IMR-90 (cell line): ENCODE results near the gene GNG12. TPM values are rescaled to one million over a fixed set of nuclear protein-coding genes. Genes with fewer than 3 reads are reported as not detected.

Experiments used
- ATAC-seq: fragments of 200-7000 bp; cut with Tn5 transposase; 2 replicates; pipeline ENCODE4 v1.9.1; 2020; ENCODE audit warnings: low read depth, mild to moderate bottlenecking, moderate library complexity
- BruUV-seq: library from RNA; stranded (reverse); fragments of 400-500 nt; replicated peaks from 2 replicates; lab custom pipeline; 2021; lab: Mats Ljungman, UMichigan
- CTCF ChIA-PET: fragments of 300-600 bp; formaldehyde crosslinking; extraction: SDS; loops from one replicate; lab custom pipeline; 2021; ENCODE audit warnings: antibody characterized with exemption; lab: Yijun Ruan, JAX
- POLR2A ChIA-PET: fragments of 300-600 bp; sonication (Branson Sonifier 250); formaldehyde crosslinking; loops from one replicate; lab custom pipeline; 2022; ENCODE audit warnings: antibody characterized with exemption; ENCODE audit not compliant: unreplicated experiment; lab: Charles Lee
- DNase-seq: peaks from one replicate; pipeline ENCODE4 v3.0.0; 2013
- H2AFZ ChIP-seq: replicated peaks from 2 replicates; pipeline ENCODE3; 2013; ENCODE audit warnings: low read length, mild to moderate bottlenecking; ENCODE audit not compliant: poor library complexity
- H2AK5ac ChIP-seq: 2 replicates; pipeline ENCODE4 v1.6.1; 2013; ENCODE audit warnings: low read depth, low read length, inconsistent platforms
- H2AK9ac ChIP-seq: replicated peaks from 2 replicates; pipeline ENCODE3; 2013; ENCODE audit warnings: mild to moderate bottlenecking, low read depth, low read length, moderate library complexity; ENCODE audit not compliant: poor library complexity
- H2BK120ac ChIP-seq: 2 replicates; pipeline ENCODE4 v1.6.1; 2013; ENCODE audit warnings: low read depth, low read length, inconsistent platforms
- H2BK15ac ChIP-seq: 3 replicates; pipeline ENCODE4 v1.6.1; 2013; ENCODE audit warnings: low read depth, low read length, inconsistent platforms
- H2BK20ac ChIP-seq: 2 replicates; pipeline ENCODE4 v1.6.1; 2013; ENCODE audit warnings: low read depth, mild to moderate bottlenecking, inconsistent platforms, low read length, moderate library complexity
- H2BK5ac ChIP-seq: 2 replicates; pipeline ENCODE4 v1.6.1; 2013; ENCODE audit warnings: mild to moderate bottlenecking, low read depth, low read length, inconsistent platforms; ENCODE audit not compliant: poor library complexity, severe bottlenecking
- H3K14ac ChIP-seq: replicated peaks from 2 replicates; pipeline ENCODE4 v1.6.1; 2013; ENCODE audit warnings: low read depth, low read length, inconsistent platforms
- H3K18ac ChIP-seq: 2 replicates; pipeline ENCODE4 v1.6.1; 2013; ENCODE audit warnings: low read depth, low read length, control low read depth
- H3K23ac ChIP-seq: 2 replicates; pipeline ENCODE4 v1.6.1; 2013; ENCODE audit warnings: low read depth, low read length, inconsistent platforms
- H3K27ac ChIP-seq: 2 replicates; pipeline ENCODE4 v1.5.1; 2013; ENCODE audit warnings: mild to moderate bottlenecking, control low read depth, low read length; ENCODE audit not compliant: insufficient read depth
- H3K27me3 ChIP-seq: 2 replicates; pipeline ENCODE4 v1.6.1; 2013; ENCODE audit warnings: low read length; ENCODE audit not compliant: control insufficient read depth, insufficient read depth
- H3K36me3 ChIP-seq: 2 replicates; pipeline ENCODE4 v1.6.1; 2013; ENCODE audit warnings: low read length, mixed read lengths; ENCODE audit not compliant: control insufficient read depth, insufficient read depth
- H3K4ac ChIP-seq: 2 replicates; pipeline ENCODE4 v1.6.1; 2013; ENCODE audit warnings: low read depth, low read length, inconsistent platforms
- H3K4me1 ChIP-seq: 2 replicates; pipeline ENCODE4 v1.6.1; 2013; ENCODE audit warnings: low read length, mixed read lengths; ENCODE audit not compliant: control insufficient read depth, insufficient read depth
- H3K4me2 ChIP-seq: 2 replicates; pipeline ENCODE4 v1.6.1; 2013; ENCODE audit warnings: low read depth, mild to moderate bottlenecking, control low read depth, low read length, moderate library complexity
- H3K4me3 ChIP-seq: 2 replicates; pipeline ENCODE4 v1.5.1; 2013; ENCODE audit warnings: low read depth, mild to moderate bottlenecking, control low read depth, low read length, moderate library complexity; ENCODE audit not compliant: insufficient read depth
- H3K56ac ChIP-seq: 2 replicates; pipeline ENCODE4 v1.6.1; 2013; ENCODE audit warnings: low read length, inconsistent platforms; ENCODE audit not compliant: insufficient read depth; ENCODE audit errors: extremely low read depth
- H3K79me1 ChIP-seq, 2 experiments: 2 replicates each; pipeline ENCODE4 v1.6.1; 2013; ENCODE audit warnings: low read length in 2 of 2, inconsistent platforms in 1 of 2, low read depth in 1 of 2
- H3K9ac ChIP-seq: 2 replicates; pipeline ENCODE4 v1.6.1; 2013; ENCODE audit warnings: low read depth, low read length, control low read depth
- H3K9me1 ChIP-seq: 2 replicates; pipeline ENCODE4 v1.6.1; 2013; ENCODE audit warnings: low read length, inconsistent platforms; ENCODE audit not compliant: insufficient read depth
- H3K9me3 ChIP-seq: 2 replicates; pipeline ENCODE4 v1.6.1; 2013; ENCODE audit warnings: low read length; ENCODE audit not compliant: control insufficient read depth, insufficient read depth
- H4K20me1 ChIP-seq: 2 replicates; pipeline ENCODE4 v1.6.1; 2013; ENCODE audit warnings: low read length, inconsistent platforms; ENCODE audit not compliant: insufficient read depth
- H4K5ac ChIP-seq: 2 replicates; pipeline ENCODE4 v1.6.1; 2013; ENCODE audit warnings: mild to moderate bottlenecking, low read depth, low read length, control low read depth
- H4K8ac ChIP-seq, 2 experiments: 2 replicates each; pipeline ENCODE4 v1.6.1; 2013; ENCODE audit warnings: low read depth in 2 of 2, low read length in 2 of 2, control low read depth in 1 of 2, inconsistent platforms in 1 of 2
- H4K91ac ChIP-seq: 2 replicates; pipeline ENCODE4 v1.6.1; 2013; ENCODE audit warnings: low read depth, low read length, inconsistent platforms; ENCODE audit not compliant: insufficient read depth
- BHLHE40 ChIP-seq: fragments of 150-350 bp; IDR thresholded peaks from 2 replicates; pipeline ENCODE4 v1.6.1; 2016; ENCODE audit warnings: mild to moderate bottlenecking, low read depth, low read length
- CEBPB ChIP-seq: IDR thresholded peaks from 2 replicates; pipeline ENCODE4 v1.6.1; 2012; ENCODE audit warnings: low read depth, low read length, improper control_type of control experiment
- CHD1 ChIP-seq: IDR thresholded peaks from 2 replicates; pipeline ENCODE4 v1.6.1; 2012; ENCODE audit warnings: low read depth, low read length, improper control_type of control experiment
- CTCF ChIP-seq: conservative IDR thresholded peaks from 2 replicates; pipeline ENCODE4 v1.5.1; 2012; ENCODE audit warnings: mild to moderate bottlenecking, low read depth, low read length, improper control_type of control experiment
- FOS ChIP-seq: fragments of 150-350 bp; IDR thresholded peaks from 2 replicates; pipeline ENCODE4 v1.6.1; 2016; ENCODE audit warnings: low read depth, low read length
- MAFK ChIP-seq: IDR thresholded peaks from 2 replicates; pipeline ENCODE4 v1.6.1; 2012; ENCODE audit warnings: low read depth, low read length, improper control_type of control experiment
- MAZ ChIP-seq: IDR thresholded peaks from 2 replicates; pipeline ENCODE4 v1.6.1; 2012; ENCODE audit warnings: low read depth, mild to moderate bottlenecking, low read length, improper control_type of control experiment, moderate library complexity, borderline replicate concordance
- MXI1 ChIP-seq: IDR thresholded peaks from 2 replicates; pipeline ENCODE4 v1.6.1; 2012; ENCODE audit warnings: low read depth, mild to moderate bottlenecking, low read length, moderate library complexity, borderline replicate concordance
- NFE2L2 ChIP-seq: fragments of 150-350 bp; IDR thresholded peaks from 2 replicates; pipeline ENCODE4 v1.6.1; 2016; ENCODE audit warnings: low read depth, mild to moderate bottlenecking, low read length
- POLR2A ChIP-seq: IDR thresholded peaks from 2 replicates; pipeline ENCODE4 v1.6.1; 2012; ENCODE audit warnings: mild to moderate bottlenecking, low read depth, low read length
- RAD21 ChIP-seq: IDR thresholded peaks from 2 replicates; pipeline ENCODE4 v1.6.1; 2012; ENCODE audit warnings: low read length, improper control_type of control experiment
- RFX5 ChIP-seq: IDR thresholded peaks from 2 replicates; pipeline ENCODE4 v1.8.0; 2012; ENCODE audit warnings: low read depth, mild to moderate bottlenecking, low read length, moderate library complexity
- SMC3 ChIP-seq: fragments of 150-350 bp; IDR thresholded peaks from 2 replicates; pipeline ENCODE4 v1.6.1; 2016; ENCODE audit warnings: low read depth, mild to moderate bottlenecking, antibody characterized with exemption, low read length, moderate library complexity
- USF2 ChIP-seq: fragments of 150-350 bp; IDR thresholded peaks from 2 replicates; pipeline ENCODE4 v1.6.1; 2017; ENCODE audit warnings: mild to moderate bottlenecking, antibody characterized with exemption, low read length, low read depth
- WGBS, 2 experiments: methylation state at CpG; one replicate each; pipeline versions ENCODE4 v1.1.5 to v1.1.7; 2013; ENCODE audit warnings: missing lambda C conversion rate in 2 of 2; ENCODE audit not compliant: insufficient read length in 1 of 2; ENCODE audit errors: extremely low coverage in 2 of 2; 5-methylcytosine and 5-hydroxymethylcytosine counted together
- dilution Hi-C: fragments of 300-500 bp; cut with HindIII; formaldehyde crosslinking; loops from one replicate; pipeline ENCODE4 v1.14.3; 2018; ENCODE audit warnings: low sequenced_read_pairs; ENCODE audit not compliant: unreplicated experiment
- in situ Hi-C: fragments of 300-500 bp; cut with MboI; formaldehyde crosslinking; loops from 3 replicates; pipeline ENCODE4 v1.14.3; 2019; ENCODE audit warnings: low sequenced_read_pairs, inconsistent platforms, mixed read lengths
- intact Hi-C: fragments of 100-400 bp; cut with micrococcal nuclease; formaldehyde crosslinking; loops from 2 replicates; pipeline ENCODE4 v1.10.0; 2022
- polyA plus RNA-seq, 3 experiments: library from polyadenylated mRNA; depleted of rRNA; stranded (reverse); fragments of >200 nt; gene quantifications; 2 replicates each; pipeline ENCODE4 v1.2.3, GENCODE V29; 2012; ENCODE audit warnings: low replicate concordance in 1 of 3
- total RNA-seq: library from RNA; depleted of rRNA; stranded (reverse); fragments of >200 nt; gene quantifications from 2 replicates; pipeline ENCODE4 v1.2.3, GENCODE V29; 2012
- TF ChIP-seq, protein P1 (sequence below): fragments of 150-350 bp; IDR thresholded peaks from 2 replicates; pipeline ENCODE4 v1.6.1; 2016; ENCODE audit warnings: low read depth, mild to moderate bottlenecking, low read length, moderate library complexity, borderline replicate concordance

GNG12 gene
- total and polyA plus RNA-seq, 2 of the 4 experiments (the other 2 are of a cell fraction): 92.3 to 132 TPM

DNA sequence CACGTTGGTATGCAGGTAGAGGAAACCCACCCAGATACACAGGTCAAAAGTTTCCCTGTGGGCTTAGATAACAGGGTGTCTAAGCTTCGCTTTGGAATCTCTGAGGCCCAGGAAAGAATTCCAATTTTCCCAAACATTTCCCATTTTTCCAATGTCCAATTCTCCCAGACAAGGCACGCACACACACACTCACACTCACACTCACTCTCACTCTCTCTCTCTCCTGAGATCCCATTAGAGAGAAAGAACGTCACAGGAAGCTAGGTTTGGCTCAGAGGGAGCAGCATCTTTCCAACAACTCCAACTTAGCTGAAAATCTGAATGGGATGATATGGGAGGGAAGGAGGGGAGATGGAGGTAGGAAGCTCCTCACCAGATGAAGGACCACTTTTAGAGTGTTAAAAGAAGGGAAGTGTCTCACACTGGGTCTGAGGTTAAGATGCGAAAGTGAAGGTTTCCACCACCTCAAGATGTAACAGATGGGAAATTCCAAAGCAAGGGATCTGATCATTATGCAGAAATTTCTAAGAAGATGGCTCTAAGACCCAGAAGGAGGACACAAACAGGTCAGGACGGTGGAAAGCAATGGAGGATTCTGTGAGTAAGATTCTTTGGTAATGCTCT, 63.5 kb downstream of the GNG12 start:
- DNase-seq: no peak
- Histone ChIP-seq H4K91ac (no peak overlapping the region), H3K9me1 (peaks cover 41% of the 10 kb centered on the region)
- TF ChIP-seq NFE2L2 (no peak), USF2 (no peak), MAFK (no peak), FOS (no peak), MXI1 (no peak), RFX5 (no peak), POLR2A (no peak), CEBPB (no peak), RAD21 (no peak), SMC3 (no peak), CHD1 (no peak), CTCF (no peak), BHLHE40 (no peak), MAZ (no peak)
- TF ChIP-seq, protein P1, sequence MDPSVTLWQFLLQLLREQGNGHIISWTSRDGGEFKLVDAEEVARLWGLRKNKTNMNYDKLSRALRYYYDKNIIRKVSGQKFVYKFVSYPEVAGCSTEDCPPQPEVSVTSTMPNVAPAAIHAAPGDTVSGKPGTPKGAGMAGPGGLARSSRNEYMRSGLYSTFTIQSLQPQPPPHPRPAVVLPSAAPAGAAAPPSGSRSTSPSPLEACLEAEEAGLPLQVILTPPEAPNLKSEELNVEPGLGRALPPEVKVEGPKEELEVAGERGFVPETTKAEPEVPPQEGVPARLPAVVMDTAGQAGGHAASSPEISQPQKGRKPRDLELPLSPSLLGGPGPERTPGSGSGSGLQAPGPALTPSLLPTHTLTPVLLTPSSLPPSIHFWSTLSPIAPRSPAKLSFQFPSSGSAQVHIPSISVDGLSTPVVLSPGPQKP: no peak

More for the DNA sequence above, 63.5 kb downstream of the GNG12 start:
- Histone ChIP-seq H4K8ac (no peak overlapping the region), H3K36me3 (peaks cover 8% of the 10 kb centered on the region), H3K9me3 (no peaks in the 10 kb centered on the region), H3K27ac (no peak overlapping the region), H4K20me1 (peaks cover 28% of the 10 kb centered on the region), H2AFZ (no peak overlapping the region), H4K5ac (no peak overlapping the region), H3K23ac (no peak overlapping the region; the same call in 1 of the 2 replicates), H2BK15ac (no peak overlapping the region), H3K4me1 (peaks cover 29% of the 10 kb centered on the region), H3K18ac (no peak overlapping the region; the same call in 1 of the 2 replicates), H3K56ac (no peak overlapping the region), H2BK120ac (no peak overlapping the region), H3K14ac (no peak overlapping the region), H3K79me1 (peaks cover 49 to 85% of the 10 kb centered on the region in 2 experiments), H3K4ac (no peak overlapping the region), H3K4me3 (no peak overlapping the region), H3K4me2 (no peak overlapping the region), H3K9ac (no peak overlapping the region), H2AK9ac (no peak overlapping the region), H2BK5ac (no peak overlapping the region), H2AK5ac (no peak overlapping the region; the same call in 1 of the 2 replicates), H3K27me3 (no peaks in the 10 kb centered on the region), H2BK20ac (no peak overlapping the region)
- no TSS peak for BruUV-seq
- ATAC-seq: no peak
- intact Hi-C loops (loop anchor here (10.0 kb wide), 1 partner anchor 575 kb away; no protein-coding TSS in a partner anchor), in situ Hi-C loops (loop anchor here (5.0 to 25.0 kb wide), 3 partner anchors 68 to 357 kb away; no protein-coding TSS in a partner anchor), dilution Hi-C loops (no loop called here)
- 80% methylated on average over 1 of the region's 6 CpGs; no CpG with 5 or more reads in 1 of the 2 experiments for WGBS, 2 experiments
- ChIA-PET POLR2A (no interaction called here), CTCF (interaction anchor here (0.7 to 1.7 kb wide), 3 partner anchors 10 to 237 kb away, joined by 3 to 5 read pairs (median 3); no protein-coding TSS in a partner anchor)
